D721Med (cell line): ENCODE results near the gene ARID3B.

Experiments used
- DNase-seq: peaks from one replicate; pipeline ENCODE4 v3.0.0; 2011; ENCODE audit warnings: low spot score; ENCODE audit not compliant: insufficient read length
- FAIRE-seq: peaks from 2 replicates; lab custom pipeline; 2011; peaks lifted over from hg19 to GRCh38; lab: Jason Lieb, UNC
- TF ChIP-seq, protein P1 (sequence below): IDR thresholded peaks from 2 replicates; pipeline ENCODE4 v1.5.1; 2012; ENCODE audit warnings: mild to moderate bottlenecking, control low read depth; ENCODE audit not compliant: insufficient read depth; ENCODE audit errors: missing control alignments

Gene ARID3B

DNA sequence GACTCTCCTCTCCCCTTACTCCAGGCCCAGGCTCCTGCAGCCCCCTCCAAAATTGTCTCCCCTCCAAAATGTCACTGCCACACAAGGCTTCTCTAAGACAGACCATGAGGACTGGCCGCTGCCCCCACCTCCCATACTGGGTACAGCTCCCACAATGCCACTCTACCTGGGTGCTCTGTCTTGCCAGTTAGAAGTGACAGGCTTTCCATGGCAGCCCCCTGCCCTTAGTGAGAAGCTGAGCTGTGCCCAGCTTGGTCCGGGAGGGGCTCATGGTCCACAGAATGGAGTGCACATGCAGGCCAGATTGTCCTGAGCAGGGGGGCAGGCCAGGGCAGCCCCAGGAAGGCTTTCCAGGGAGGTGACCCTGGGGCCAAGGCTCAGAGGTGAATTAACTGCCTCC lies 71.7 kb downstream of the ARID3B start:
- FAIRE-seq (no peak), DNase-seq (no peak)
- TF ChIP-seq, protein P1, sequence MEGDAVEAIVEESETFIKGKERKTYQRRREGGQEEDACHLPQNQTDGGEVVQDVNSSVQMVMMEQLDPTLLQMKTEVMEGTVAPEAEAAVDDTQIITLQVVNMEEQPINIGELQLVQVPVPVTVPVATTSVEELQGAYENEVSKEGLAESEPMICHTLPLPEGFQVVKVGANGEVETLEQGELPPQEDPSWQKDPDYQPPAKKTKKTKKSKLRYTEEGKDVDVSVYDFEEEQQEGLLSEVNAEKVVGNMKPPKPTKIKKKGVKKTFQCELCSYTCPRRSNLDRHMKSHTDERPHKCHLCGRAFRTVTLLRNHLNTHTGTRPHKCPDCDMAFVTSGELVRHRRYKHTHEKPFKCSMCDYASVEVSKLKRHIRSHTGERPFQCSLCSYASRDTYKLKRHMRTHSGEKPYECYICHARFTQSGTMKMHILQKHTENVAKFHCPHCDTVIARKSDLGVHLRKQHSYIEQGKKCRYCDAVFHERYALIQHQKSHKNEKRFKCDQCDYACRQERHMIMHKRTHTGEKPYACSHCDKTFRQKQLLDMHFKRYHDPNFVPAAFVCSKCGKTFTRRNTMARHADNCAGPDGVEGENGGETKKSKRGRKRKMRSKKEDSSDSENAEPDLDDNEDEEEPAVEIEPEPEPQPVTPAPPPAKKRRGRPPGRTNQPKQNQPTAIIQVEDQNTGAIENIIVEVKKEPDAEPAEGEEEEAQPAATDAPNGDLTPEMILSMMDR = no peak

DNA sequence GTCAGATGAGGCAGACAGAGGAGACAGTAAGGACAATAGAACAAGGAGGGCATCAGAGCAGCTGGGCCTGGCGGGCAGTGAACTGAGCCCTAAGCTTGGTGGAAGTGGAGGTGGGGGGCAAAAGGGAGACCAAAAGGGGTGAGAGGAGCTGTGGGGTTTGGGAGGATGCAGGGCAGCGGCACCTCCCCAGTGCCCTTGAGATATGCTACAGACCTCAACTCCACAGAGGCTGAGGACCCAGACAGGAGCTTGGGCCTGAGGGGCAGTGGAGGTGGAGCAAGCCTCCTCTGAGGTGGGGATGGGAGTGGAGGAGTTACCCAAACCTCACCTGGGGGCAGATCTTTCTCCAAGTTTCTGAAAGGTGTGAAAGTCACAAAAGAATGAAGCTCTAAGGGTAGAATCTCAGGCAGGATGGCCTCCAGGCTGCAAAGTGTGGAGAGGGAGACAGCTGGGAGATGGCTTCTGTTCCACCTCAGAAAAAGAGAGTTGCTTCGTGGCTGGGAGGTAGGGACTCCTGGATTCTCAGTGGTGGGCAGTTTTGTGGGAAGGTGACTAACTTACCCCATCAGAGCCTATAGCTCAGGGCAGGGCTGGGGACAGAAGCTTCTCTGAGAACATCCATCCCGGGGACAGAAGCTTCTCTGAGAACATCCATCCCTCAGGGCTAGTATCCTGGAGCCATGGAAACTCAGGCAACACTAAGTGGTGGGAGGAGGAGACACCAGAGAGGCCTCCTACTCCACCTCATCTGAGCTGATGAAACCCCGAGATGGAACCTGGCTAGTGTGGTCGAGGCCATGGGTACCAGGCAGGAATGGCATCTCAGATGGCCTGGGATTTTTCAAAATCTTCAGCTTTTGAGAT lies 72.3 kb downstream of the ARID3B start:
- TF ChIP-seq, protein P1 = no peak
- FAIRE-seq (no peak), DNase-seq (no peak)

DNA sequence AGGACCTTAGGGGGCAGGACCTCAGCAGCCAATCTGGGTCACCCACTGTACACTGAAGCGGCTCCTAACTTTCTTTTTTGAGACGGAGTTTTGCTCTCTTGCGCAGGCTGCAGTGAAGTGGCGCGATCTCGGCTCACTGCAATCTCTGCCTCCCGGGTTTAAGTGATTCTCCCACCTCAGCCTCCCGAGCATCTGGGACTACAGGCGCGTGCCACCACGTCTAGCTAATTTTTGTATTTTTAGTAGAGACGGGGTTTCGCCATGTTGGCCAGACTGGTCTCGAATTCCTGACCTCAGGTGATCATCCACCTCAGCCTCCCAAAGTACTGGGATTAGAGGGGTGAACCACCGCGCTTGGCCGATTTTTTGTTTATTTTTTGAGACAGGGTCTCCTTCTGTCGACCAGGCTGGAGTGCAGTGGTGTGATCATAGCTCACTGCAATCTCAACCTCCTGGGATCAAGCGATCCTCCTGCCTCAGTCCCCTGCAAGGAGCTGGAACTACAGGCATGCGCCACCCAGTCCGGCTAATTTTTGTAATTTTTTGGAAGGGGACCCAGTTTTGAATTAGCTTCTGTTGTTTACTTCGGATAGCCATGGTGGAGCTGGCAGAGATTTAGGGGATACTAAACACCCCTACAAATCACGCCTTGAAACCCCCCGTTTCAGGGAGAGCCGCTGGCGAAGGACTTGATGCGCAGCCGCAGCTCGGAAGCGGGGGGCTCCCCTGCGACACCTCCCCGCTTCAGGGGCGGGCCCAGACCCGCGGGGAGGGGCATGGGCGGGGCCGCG lies 73.1 kb downstream of the ARID3B start:
- FAIRE-seq (no peak), DNase-seq (no peak)
- TF ChIP-seq, protein P1 = no peak

DNA sequence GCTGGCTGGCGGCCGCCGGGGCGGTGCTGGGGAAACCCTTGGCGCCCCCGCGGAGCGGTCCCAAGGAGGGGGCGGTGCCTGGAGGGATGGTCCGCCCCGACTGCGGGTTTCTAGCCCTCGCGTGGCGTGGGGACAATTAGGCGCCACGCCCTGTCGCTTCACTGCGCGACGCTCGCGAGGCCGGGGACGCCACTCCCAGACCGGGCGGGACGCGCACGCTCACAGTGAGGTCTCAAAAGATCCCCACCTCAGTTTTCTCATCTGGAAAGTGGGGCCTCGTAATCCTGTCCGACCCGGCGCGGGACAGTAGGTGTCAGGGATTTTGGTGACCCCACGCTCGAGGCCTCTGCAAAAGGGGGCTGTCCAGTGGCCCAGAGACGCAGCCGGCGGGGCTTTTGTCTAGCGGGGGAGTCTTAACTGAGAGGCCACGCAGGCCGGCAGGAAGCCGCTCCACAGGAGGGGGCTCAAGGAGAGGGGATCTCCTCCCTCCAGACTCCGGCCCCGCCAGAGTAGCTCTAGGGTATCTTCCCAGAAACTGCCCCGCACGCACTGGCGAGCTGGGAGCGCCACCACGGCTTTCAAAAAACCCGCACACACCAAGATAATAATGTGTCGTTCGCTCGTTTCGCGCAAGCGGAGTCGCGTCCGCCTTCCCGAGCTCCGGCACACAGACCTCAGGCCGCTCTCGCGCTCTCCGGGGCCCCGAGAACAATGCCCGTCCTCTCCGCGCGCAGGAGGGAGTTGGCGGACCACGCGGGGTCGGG lies 73.9 kb downstream of the ARID3B start:
- DNase-seq (peak; percentile 94), FAIRE-seq (no peak)
- TF ChIP-seq, protein P1 = no peak

DNA sequence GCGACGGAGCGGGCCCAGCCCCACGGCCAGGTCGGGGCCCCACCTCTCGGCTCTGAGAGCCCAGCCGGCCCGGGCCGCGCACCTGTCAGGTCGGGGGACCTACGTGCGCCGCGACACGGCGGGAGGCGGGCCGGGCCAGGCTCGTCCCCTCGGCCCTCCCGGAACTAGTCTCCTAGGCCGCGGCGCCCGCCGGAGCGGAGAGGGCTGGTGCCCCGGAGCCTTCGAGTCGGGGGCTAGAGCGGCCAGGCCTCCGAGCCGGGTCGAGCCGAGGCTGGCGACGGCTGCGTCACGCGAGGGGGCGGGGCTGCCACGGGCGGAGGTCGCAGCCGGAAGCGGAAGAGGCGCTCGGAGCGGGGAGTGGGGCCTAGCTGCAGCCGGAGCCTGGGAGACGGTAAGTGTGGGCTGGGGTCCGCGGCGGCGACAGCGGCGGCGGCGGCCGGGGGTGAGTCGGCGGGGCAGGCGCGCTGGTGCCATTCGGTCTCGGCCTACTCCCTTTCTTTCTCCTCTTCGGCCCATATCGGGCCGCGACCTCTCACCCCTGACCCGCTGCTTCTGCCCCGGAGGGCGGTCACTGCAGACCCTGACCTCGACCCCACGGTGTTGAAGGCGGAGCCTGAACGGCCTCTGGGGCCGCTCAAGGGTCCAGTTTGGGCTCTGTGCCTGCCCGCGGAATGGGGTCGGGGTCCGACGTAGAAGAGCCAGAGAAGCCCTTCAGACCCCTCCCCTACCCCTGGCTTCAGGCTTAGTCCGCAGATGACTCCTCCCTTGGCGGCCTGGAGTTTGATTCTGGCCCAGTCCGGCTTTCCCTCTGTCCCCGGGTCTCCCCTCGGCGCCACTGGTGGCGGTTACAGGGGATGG lies 74.7 kb downstream of the ARID3B start, which contains the start of gene CLK3:
CLK3 (plus strand) TSS at position 329 of the 858 bp plus-strand sequence. CDS start 3,361 bp downstream, outside the sequence.
- TF ChIP-seq, protein P1 = no peak
- no peak for FAIRE-seq

DNA sequence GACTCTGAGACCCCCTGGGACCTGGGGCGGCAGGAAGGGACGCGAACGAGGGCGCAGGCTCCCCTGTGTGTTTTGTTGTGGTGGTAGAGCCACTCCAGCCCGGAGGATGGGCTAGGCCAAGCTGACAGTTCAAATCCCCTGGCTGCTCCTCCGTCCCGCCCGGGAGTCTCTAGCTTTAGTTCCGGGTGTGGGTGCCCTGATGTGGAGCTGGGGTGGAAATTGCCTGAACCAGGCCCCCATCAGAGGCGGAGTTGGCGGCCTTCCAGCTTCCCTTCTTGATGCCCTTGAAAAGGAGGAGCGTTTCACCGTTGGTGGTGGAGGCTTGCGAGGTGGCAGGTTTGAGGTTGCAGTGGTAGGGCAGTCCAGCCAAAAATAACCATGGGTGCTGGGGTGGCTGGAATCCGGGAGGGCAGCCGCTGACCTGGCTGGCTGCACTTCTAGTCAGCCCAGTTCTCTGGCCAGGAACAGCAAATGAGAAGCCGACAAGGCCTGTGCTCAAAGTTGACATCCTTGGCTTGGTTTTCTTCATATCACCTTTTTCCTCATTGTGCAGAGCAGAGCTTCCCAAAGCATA lies 75.4 kb downstream of the ARID3B start:
- no peak for FAIRE-seq
- DNase-seq = no peak
- TF ChIP-seq, protein P1 = no peak

More for the DNA sequence above, 74.7 kb downstream of the ARID3B start, which contains the start of gene CLK3:
- DNase-seq = peak; percentile 98
